ENCODE measurements around the gene EFCAB11. TPM values are rescaled to one million over a fixed set of nuclear protein-coding genes. Genes with fewer than 3 reads are reported as not detected.

The EFCAB11 gene
- 3.7 and 6.8 TPM in 2 replicates for total RNA-seq
- 5.9 TPM for polyA plus RNA-seq (2012)

- DNase-seq (ENCODE audit: low read depth) = peak; percentile 99
Observed at GRCh38 chr14:89954070-89955021, at the start of gene EFCAB11. EFCAB11 (minus strand) TSS chr14:89954730; CDS start chr14:89954660, 70 bp downstream.

GRCh38 chr14:90003526-90004307 lies 49.2 kb upstream of the EFCAB11 start:
- no peak for DNase-seq (ENCODE audit: low read depth)

- DNase-seq (ENCODE audit: low read depth) = no peak
Observed at GRCh38 chr14:90000935-90001334, 46.4 kb upstream of the EFCAB11 start.

- no peak for DNase-seq (ENCODE audit: low read depth)
Observed at GRCh38 chr14:89996963-89997362, 42.4 kb upstream of the EFCAB11 start.

- peak; percentile 74 for DNase-seq (ENCODE audit: low read depth)
Observed at GRCh38 chr14:89992273-89992672, 37.7 kb upstream of the EFCAB11 start.

GRCh38 chr14:89990623-89991275 lies 36.2 kb upstream of the EFCAB11 start:
- DNase-seq (ENCODE audit: low read depth) = no peak

GRCh38 chr14:89990218-89990617 lies 35.7 kb upstream of the EFCAB11 start:
- DNase-seq (ENCODE audit: low read depth) = no peak

- no peak for DNase-seq (ENCODE audit: low read depth)
Observed at GRCh38 chr14:89988787-89989186, 34.3 kb upstream of the EFCAB11 start.

- DNase-seq (ENCODE audit: low read depth) = no peak
Observed at GRCh38 chr14:89987161-89987475, 32.6 kb upstream of the EFCAB11 start.

GRCh38 chr14:89986462-89987160 lies 32.1 kb upstream of the EFCAB11 start:
- no peak for DNase-seq (ENCODE audit: low read depth)

GRCh38 chr14:89983375-89983774 lies 28.8 kb upstream of the EFCAB11 start:
- DNase-seq (ENCODE audit: low read depth) = no peak

- DNase-seq (ENCODE audit: low read depth) = no peak
Observed at GRCh38 chr14:89978656-89979055, 24.1 kb upstream of the EFCAB11 start.

- peak; percentile 81 for DNase-seq (ENCODE audit: low read depth)
Observed at GRCh38 chr14:89977668-89978067, 23.1 kb upstream of the EFCAB11 start.

- peak; percentile 72 for DNase-seq (ENCODE audit: low read depth)
Observed at GRCh38 chr14:89973234-89973823, 18.8 kb upstream of the EFCAB11 start.

GRCh38 chr14:89965839-89966238 lies 11.3 kb upstream of the EFCAB11 start:
- no peak for DNase-seq (ENCODE audit: low read depth)

- no peak for DNase-seq (ENCODE audit: low read depth)
Observed at GRCh38 chr14:89963288-89963978, 8.9 kb upstream of the EFCAB11 start.

- no peak for DNase-seq (ENCODE audit: low read depth)
Observed at GRCh38 chr14:89960914-89961313, 6.4 kb upstream of the EFCAB11 start.

GRCh38 chr14:89959853-89960445 lies 5.4 kb upstream of the EFCAB11 start:
- DNase-seq (ENCODE audit: low read depth) = no peak

- DNase-seq (ENCODE audit: low read depth) = no peak
Observed at GRCh38 chr14:89958966-89959365, 4.4 kb upstream of the EFCAB11 start.

GRCh38 chr14:89957791-89958190 lies 3.3 kb upstream of the EFCAB11 start:
- peak; percentile 87 for DNase-seq (ENCODE audit: low read depth)

All from myocyte (in vitro differentiated cells).